Activated CD4-positive, alpha-beta memory T cell treated with anti-CD3 and anti-CD28 coated beads for 36 hours (primary cell): ENCODE results near the gene LIMK2. TPM values are rescaled to one million over a fixed set of nuclear protein-coding genes. Genes with fewer than 3 reads are reported as not detected.
A peak's percentile ranks its signal among the peaks of the same experiment; 100 is the strongest.
"Not testable (repeated sequence)": the region's sequence is repeated elsewhere in the genome, so short reads cannot be mapped to it uniquely, and the experiment has no call there.

ENCODE experiments used
- CTCF ChIA-PET: fragments of 350-600 bp; sonication (Branson Sonifier 250); formaldehyde crosslinking; loops from one replicate; lab custom pipeline; 2021; ENCODE audit warnings: antibody characterized with exemption, inconsistent platforms; lab: Charles Lee
- POLR2A ChIA-PET: fragments of 350-600 bp; sonication (Branson Sonifier 250); formaldehyde crosslinking; loops from one replicate; lab custom pipeline; 2021; ENCODE audit warnings: antibody characterized with exemption; lab: Charles Lee
- DNase-seq: peaks from one replicate; pipeline ENCODE4 v3.0.0-alpha.2; 2020
- H3K27ac Mint-ChIP-seq: one replicate; pipeline ENCODE4 v1.8.0; 2021; ENCODE audit warnings: mixed read lengths
- H3K27me3 Mint-ChIP-seq: one replicate; pipeline ENCODE4 v1.8.0; 2021; ENCODE audit warnings: mixed read lengths
- H3K36me3 Mint-ChIP-seq: one replicate; pipeline ENCODE4 v1.8.0; 2021; ENCODE audit warnings: mixed read lengths
- H3K4me1 Mint-ChIP-seq: one replicate; pipeline ENCODE4 v1.8.0; 2021; ENCODE audit warnings: low read depth, mixed read lengths
- H3K4me3 Mint-ChIP-seq: one replicate; pipeline ENCODE4 v1.8.0; 2021; ENCODE audit warnings: mild to moderate bottlenecking, mixed read lengths
- H3K9me3 Mint-ChIP-seq: one replicate; pipeline ENCODE4 v1.8.0; 2021; ENCODE audit warnings: mixed read lengths
- intact Hi-C: fragments of 100-400 bp; cut with micrococcal nuclease; formaldehyde crosslinking; loops from one replicate; pipeline ENCODE4 v1.15.1; 2023
- total RNA-seq, 2 experiments: library from RNA; stranded (reverse); gene quantifications; one replicate each; pipeline ENCODE4 v1.2.3, GENCODE V29; 2021

The LIMK2 gene
- 10 to 100 TPM; 42.0 to 44.7 TPM for total RNA-seq

DNA sequence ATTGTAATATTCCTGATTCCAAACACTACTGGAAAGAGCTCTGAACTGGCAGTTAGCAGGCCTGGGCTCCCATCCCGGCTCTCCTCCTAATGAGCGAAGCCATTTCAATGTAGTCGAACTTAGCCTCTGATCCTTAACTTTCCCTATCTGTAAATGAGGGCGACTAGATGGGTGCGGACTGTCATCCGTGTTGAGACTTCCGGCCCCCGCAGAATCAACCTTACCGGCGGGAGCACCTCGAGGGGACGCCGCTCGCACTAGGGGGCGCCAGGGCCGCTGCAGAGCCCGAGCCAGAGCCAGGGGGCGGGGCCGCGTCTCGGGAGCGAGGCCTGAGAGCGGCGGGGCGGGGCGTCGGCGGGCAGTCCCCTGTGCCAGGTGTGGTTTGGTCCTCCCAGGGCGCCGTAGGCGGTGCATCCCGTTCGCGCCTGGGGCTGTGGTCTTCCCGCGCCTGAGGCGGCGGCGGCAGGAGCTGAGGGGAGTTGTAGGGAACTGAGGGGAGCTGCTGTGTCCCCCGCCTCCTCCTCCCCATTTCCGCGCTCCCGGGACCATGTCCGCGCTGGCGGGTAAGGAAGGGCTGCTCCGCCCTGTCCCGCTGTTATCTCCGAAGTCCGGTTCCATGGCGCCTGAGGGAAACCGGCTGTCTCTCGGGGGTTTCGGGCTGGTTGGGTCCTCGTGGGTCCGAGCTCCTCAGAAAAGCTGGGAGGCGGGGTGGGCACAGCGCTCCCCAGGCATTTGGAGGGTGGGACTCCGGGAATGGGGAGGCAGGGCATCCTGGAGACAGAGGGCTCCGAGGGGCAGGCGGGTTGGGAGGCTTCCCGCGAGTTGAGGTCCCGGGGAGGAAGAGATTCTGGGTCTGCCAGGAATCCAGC lies at the start of gene LIMK2:
LIMK2 (plus strand) TSS at position 437 of the 869 bp plus-strand sequence; CDS start at position 548, 111 bp downstream.
- H3K4me3 Mint-ChIP-seq, result peak within 1 kb of the TSS; percentile 83
- no peaks in the 10 kb centered on the region for H3K9me3 Mint-ChIP-seq
- H3K27ac Mint-ChIP-seq, result peak within 1 kb of the TSS; percentile 87
- POLR2A ChIA-PET, result interaction anchor here (0.9 to 2.7 kb wide), 12 partner anchors 11 to 243 kb away, joined by 3 to 15 read pairs (median 4); partner anchors contain the start of genes MORC2, PATZ1, PIK3IP1 and SELENOM
- intact Hi-C loops, result loop anchor here (1.0 to 10.0 kb wide), 4 partner anchors 61 to 127 kb away; partner anchors contain the start of genes PIK3IP1, SELENOM and SMTN
- peak; percentile 98 for DNase-seq
- CTCF ChIA-PET, result interaction anchor here (0.6 to 5.9 kb wide), 42 partner anchors 10 to 142 kb away, joined by 3 to 79 read pairs (median 4); partner anchors contain the start of genes PATZ1, PIK3IP1, RNF185 and SELENOM
- H3K27me3 Mint-ChIP-seq, result no peaks in the 10 kb centered on the region
- H3K4me1 Mint-ChIP-seq, result peaks cover 53% of the 10 kb centered on the region
- H3K36me3 Mint-ChIP-seq, result peaks cover 3% of the 10 kb centered on the region

GRCh38 chr22:31170971-31171370 lies 41.1 kb upstream of the LIMK2 start:
- Mint-ChIP-seq H3K36me3 (peaks cover 12% of the 10 kb centered on the region), H3K4me3 (no peak overlapping the region), H3K27me3 (no peaks in the 10 kb centered on the region), H3K4me1 (peaks cover 42% of the 10 kb centered on the region), H3K9me3 (no peaks in the 10 kb centered on the region), H3K27ac (no peak overlapping the region)
- ChIA-PET CTCF (interaction anchor here (0.6 to 1.5 kb wide), 3 partner anchors 9 to 50 kb away, joined by 3 read pairs; no protein-coding TSS in a partner anchor), POLR2A (interaction anchor here (0.5 kb wide), 1 partner anchor 31 kb away, joined by 4 read pairs; no protein-coding TSS in a partner anchor)
- no peak for DNase-seq
- intact Hi-C loops, result loop anchor here (5.0 kb wide), 1 partner anchor 64 kb away; the partner anchor contains the start of gene SELENOM

DNA sequence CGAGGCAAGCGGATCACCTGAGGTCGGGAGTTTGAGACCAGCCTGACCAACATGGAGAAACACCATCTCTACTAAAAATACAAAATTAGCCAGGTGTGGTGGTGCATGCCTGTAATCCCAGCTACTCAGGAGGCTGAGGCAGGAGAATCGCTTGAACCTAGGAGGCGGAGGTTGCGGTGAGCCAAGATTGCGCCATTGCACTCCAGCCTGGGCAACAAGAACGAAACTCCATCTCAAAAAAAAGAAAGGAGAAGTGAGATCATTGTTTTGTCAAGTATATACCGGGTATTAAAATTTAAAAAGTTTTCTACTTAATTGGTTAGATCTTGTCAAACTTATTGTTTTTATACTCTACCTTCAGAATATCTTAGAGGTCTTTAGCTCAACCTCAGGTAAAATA lies 40.4 kb upstream of the LIMK2 start:
- H3K9me3 Mint-ChIP-seq, DNase-seq, POLR2A ChIA-PET, H3K4me3 Mint-ChIP-seq, H3K27me3 Mint-ChIP-seq, H3K27ac Mint-ChIP-seq: not testable (repeated sequence)
- Mint-ChIP-seq H3K4me1 (peaks cover 39% of the 10 kb centered on the region), H3K36me3 (peaks cover 11% of the 10 kb centered on the region)
- intact Hi-C loops, result loop anchor here (5.0 kb wide), 1 partner anchor 64 kb away; the partner anchor contains the start of gene SELENOM
- CTCF ChIA-PET, result interaction anchor here (0.6 kb wide), 1 partner anchor 50 kb away, joined by 3 read pairs; no protein-coding TSS in a partner anchor

DNA sequence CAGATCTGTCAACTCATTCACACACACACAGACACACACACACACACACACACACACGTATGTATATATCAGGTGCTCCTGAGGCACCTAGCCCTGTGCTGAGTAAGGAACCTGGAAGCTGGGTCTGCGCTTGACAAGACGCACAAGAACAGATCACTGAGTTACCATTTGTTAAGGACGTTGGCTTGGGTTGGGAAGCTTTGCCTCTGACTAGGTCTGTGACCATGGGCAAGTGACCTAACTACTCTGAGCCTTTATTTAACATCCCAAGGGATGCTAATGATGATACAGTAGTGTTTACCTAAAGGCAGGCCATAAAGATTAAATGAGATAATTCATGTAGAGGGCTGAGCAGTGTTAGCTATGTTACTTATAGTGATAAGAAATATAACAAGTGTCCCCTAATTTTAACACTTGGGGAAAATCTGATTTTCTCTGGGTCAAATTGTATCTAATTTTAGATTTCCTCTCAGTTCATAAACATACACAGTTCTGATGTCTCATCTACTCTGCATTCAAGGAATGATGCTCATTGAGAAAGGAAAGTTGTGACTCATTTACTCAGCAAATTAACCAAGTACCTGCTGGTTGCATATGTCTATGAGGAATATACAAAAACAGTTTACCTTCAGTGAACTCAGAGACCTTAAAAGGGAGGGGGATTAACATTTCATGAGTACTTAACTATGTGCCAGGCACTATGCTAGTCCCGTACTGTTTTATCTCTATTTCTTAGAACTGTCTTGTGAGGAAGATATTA lies 38.5 kb upstream of the LIMK2 start:
- Mint-ChIP-seq H3K36me3 (peaks cover 6% of the 10 kb centered on the region), H3K4me1 (peaks cover 28% of the 10 kb centered on the region), H3K4me3 (peak overlapping the region; percentile 17), H3K27ac (peak overlapping the region; percentile 88), H3K9me3 (no peaks in the 10 kb centered on the region), H3K27me3 (no peaks in the 10 kb centered on the region)
- intact Hi-C loops, result loop anchor here (1.0 to 5.0 kb wide), 2 partner anchors 13 to 66 kb away; partner anchors contain the start of genes RNF185 and SELENOM
- peak; percentile 13 for DNase-seq
- CTCF ChIA-PET, result interaction anchor here (0.6 to 1.4 kb wide), 4 partner anchors 12 to 100 kb away, joined by 3 to 6 read pairs (median 3); partner anchors contain the start of genes LIMK2 and RNF185
- POLR2A ChIA-PET, result interaction anchor here (1.0 to 1.1 kb wide), 2 partner anchors 15 to 91 kb away, joined by 3 read pairs; no protein-coding TSS in a partner anchor

- peaks cover 2% of the 10 kb centered on the region for H3K9me3 Mint-ChIP-seq
- no peak overlapping the region for H3K4me3 Mint-ChIP-seq
- ChIA-PET CTCF (interaction anchor here (0.9 to 1.1 kb wide), 2 partner anchors 30 to 35 kb away, joined by 3 to 4 read pairs; no protein-coding TSS in a partner anchor), POLR2A (no interaction called here)
- peaks cover 12% of the 10 kb centered on the region for H3K36me3 Mint-ChIP-seq
- no peaks in the 10 kb centered on the region for H3K27me3 Mint-ChIP-seq
- H3K27ac Mint-ChIP-seq, result no peak overlapping the region
- peaks cover 35% of the 10 kb centered on the region for H3K4me1 Mint-ChIP-seq
- intact Hi-C loops, result no loop called here
- no peak for DNase-seq
Observed at GRCh38 chr22:31176923-31177322, 35.2 kb upstream of the LIMK2 start.

- no peak overlapping the region for H3K4me3 Mint-ChIP-seq
- no peak for DNase-seq
- intact Hi-C loops, result no loop called here
- peaks cover 12% of the 10 kb centered on the region for H3K36me3 Mint-ChIP-seq
- H3K4me1 Mint-ChIP-seq, result peaks cover 30% of the 10 kb centered on the region
- ChIA-PET POLR2A (interaction anchor here (1.0 kb wide), 1 partner anchor 10 kb away, joined by 3 read pairs; no protein-coding TSS in a partner anchor), CTCF (interaction anchor here (0.9 to 1.3 kb wide), 3 partner anchors 31 to 34 kb away, joined by 3 to 5 read pairs (median 4); partner anchors contain the start of gene LIMK2)
- no peaks in the 10 kb centered on the region for H3K27me3 Mint-ChIP-seq
- no peak overlapping the region for H3K27ac Mint-ChIP-seq
- H3K9me3 Mint-ChIP-seq, result peaks cover 2% of the 10 kb centered on the region
Observed at GRCh38 chr22:31177420-31178162, 34.5 kb upstream of the LIMK2 start.

GRCh38 chr22:31178859-31179258 lies 33.2 kb upstream of the LIMK2 start:
- peaks cover 2% of the 10 kb centered on the region for H3K9me3 Mint-ChIP-seq
- H3K4me1 Mint-ChIP-seq, result peaks cover 17% of the 10 kb centered on the region
- H3K4me3 Mint-ChIP-seq, result no peak overlapping the region
- H3K36me3 Mint-ChIP-seq, result peaks cover 10% of the 10 kb centered on the region
- CTCF ChIA-PET, result interaction anchor here (0.9 to 1.3 kb wide), 2 partner anchors 10 to 33 kb away, joined by 3 to 5 read pairs; partner anchors contain the start of gene LIMK2
- H3K27ac Mint-ChIP-seq, result peak overlapping the region; percentile 4
- POLR2A ChIA-PET, result interaction anchor here (0.6 to 1.0 kb wide), 2 partner anchors 9 to 15 kb away, joined by 3 to 4 read pairs; no protein-coding TSS in a partner anchor
- intact Hi-C loops, result no loop called here
- no peak for DNase-seq
- H3K27me3 Mint-ChIP-seq, result no peaks in the 10 kb centered on the region

- peak; percentile 13 for DNase-seq
- no peak overlapping the region for H3K27ac Mint-ChIP-seq
- intact Hi-C loops, result no loop called here
- H3K4me3 Mint-ChIP-seq, result no peak overlapping the region
- peaks cover 15% of the 10 kb centered on the region for H3K4me1 Mint-ChIP-seq
- peaks cover 10% of the 10 kb centered on the region for H3K36me3 Mint-ChIP-seq
- ChIA-PET CTCF (interaction anchor here (0.9 to 1.3 kb wide), 3 partner anchors 9 to 33 kb away, joined by 3 to 5 read pairs (median 3); partner anchors contain the start of gene LIMK2), POLR2A (interaction anchor here (0.5 kb wide), 1 partner anchor 72 kb away, joined by 7 read pairs; no protein-coding TSS in a partner anchor)
- H3K27me3 Mint-ChIP-seq, result no peaks in the 10 kb centered on the region
- H3K9me3 Mint-ChIP-seq, result peaks cover 2% of the 10 kb centered on the region
Observed at GRCh38 chr22:31179345-31179744, 32.8 kb upstream of the LIMK2 start.

- Mint-ChIP-seq H3K36me3 (peaks cover 16% of the 10 kb centered on the region), H3K4me1 (peaks cover 9% of the 10 kb centered on the region), H3K27me3 (no peaks in the 10 kb centered on the region), H3K27ac (no peak overlapping the region), H3K9me3 (peaks cover 2% of the 10 kb centered on the region), H3K4me3 (no peak overlapping the region)
- intact Hi-C loops, result no loop called here
- ChIA-PET CTCF (no interaction called here), POLR2A (no interaction called here)
- no peak for DNase-seq
Observed at GRCh38 chr22:31184015-31184414, 28.1 kb upstream of the LIMK2 start.

- intact Hi-C loops, result no loop called here
- CTCF ChIA-PET, result interaction anchor here (0.5 to 0.8 kb wide), 2 partner anchors 31 to 77 kb away, joined by 3 to 4 read pairs; no protein-coding TSS in a partner anchor
- POLR2A ChIA-PET, result no interaction called here
Observed at GRCh38 chr22:31185056-31185455, 27.0 kb upstream of the LIMK2 start.

More at GRCh38 chr22:31185056-31185455, 27.0 kb upstream of the LIMK2 start:
- H3K36me3 Mint-ChIP-seq, result peaks cover 16% of the 10 kb centered on the region
- H3K4me1 Mint-ChIP-seq, result no peaks in the 10 kb centered on the region
- H3K9me3 Mint-ChIP-seq, result peaks cover 2% of the 10 kb centered on the region
- no peak for DNase-seq
- H3K27ac Mint-ChIP-seq, result no peak overlapping the region
- H3K27me3 Mint-ChIP-seq, result no peaks in the 10 kb centered on the region
- no peak overlapping the region for H3K4me3 Mint-ChIP-seq
